ENCODE measurements around the gene TRIM5. TPM values are rescaled to one million over a fixed set of nuclear protein-coding genes. Genes with fewer than 3 reads are reported as not detected.
"Not testable (repeated sequence)": the region's sequence is repeated elsewhere in the genome, so short reads cannot be mapped to it uniquely, and the experiment has no call there.

TRIM5 gene
- total RNA-seq, 1 donor from 2014 or later = 22.1 TPM

- intact Hi-C loops (cut with micrococcal nuclease) = no loop called here
Observed at GRCh38 chr11:5690216-5690615, 5.3 kb upstream of the TRIM5 start.

DNA sequence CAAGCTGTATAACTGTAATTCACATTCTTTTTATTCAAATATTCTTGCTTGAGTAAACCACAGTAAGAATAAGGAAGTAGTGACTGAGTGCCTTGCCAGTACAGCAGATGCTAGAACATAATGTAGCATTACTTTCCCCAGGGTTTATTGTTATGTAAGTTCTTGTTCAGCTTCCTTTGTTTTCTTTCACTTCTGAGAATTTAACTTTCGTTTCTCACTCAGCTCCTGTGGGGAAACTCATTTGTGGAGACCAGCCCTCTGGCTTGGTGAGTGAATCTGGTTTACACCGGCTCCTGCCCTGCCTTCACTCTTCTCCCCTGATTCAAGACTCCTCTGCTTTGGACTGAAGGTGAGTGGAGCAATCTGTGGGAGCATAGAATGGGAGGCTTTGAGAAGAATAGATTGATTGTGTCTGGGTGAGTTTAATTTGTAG lies 4.7 kb upstream of the TRIM5 start, which contains the start of gene TRIM22:
TRIM22 (plus strand) TSS at position 240 of the 433 bp plus-strand sequence. CDS start 6,443 bp downstream, outside the sequence.
- intact Hi-C loops (cut with micrococcal nuclease) = loop anchor here (5.0 to 10.0 kb wide), 3 partner anchors 545 to 1055 kb away; partner anchors contain the start of genes CAVIN3, CNGA4 and FHIP1B

- intact Hi-C loops (cut with micrococcal nuclease) = loop anchor here (5.0 to 10.0 kb wide), 3 partner anchors 546 to 1056 kb away; partner anchors contain the start of genes CAVIN3, CNGA4 and FHIP1B
Observed at GRCh38 chr11:5688482-5688881, 3.6 kb upstream of the TRIM5 start.

GRCh38 chr11:5686426-5686825 lies 1.6 kb upstream of the TRIM5 start:
- intact Hi-C loops (cut with micrococcal nuclease) = loop anchor here (5.0 to 10.0 kb wide), 3 partner anchors 548 to 1058 kb away; partner anchors contain the start of genes CAVIN3, CNGA4 and FHIP1B

DNA sequence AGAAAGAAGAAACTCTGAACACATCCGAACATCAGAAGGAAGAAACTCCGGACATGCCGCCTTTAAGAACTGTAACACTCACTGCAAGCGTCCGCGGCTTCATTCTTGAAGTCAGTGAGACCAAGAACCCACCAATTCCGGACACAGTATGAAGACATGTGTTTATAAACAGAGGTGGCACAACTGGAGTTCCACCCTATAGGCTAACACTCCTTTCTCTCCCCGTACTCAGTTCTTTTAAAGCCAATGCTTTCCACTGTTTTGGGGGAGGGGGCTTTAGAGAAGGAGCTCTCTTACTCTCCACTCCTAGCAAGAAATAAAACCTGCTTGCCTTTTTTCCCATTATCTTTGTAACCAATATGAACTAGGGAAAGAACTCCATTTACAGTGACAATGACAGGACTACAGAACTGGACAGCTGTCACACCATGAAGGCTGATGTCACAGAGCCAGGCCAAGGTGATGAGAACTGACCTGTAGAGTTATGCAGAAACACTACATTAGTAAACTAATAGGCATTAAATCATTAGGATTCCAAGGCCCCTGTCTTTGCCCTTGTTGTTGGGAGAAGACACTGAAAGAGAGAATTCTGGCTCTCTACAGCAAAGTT lies 733 bp downstream of the TRIM5 start:
- intact Hi-C loops (cut with micrococcal nuclease) = loop anchor here (1.0 to 10.0 kb wide), 6 partner anchors 21 to 1061 kb away; partner anchors contain the start of genes CNGA4, FHIP1B and OR52N2

GRCh38 chr11:5683620-5684019 lies 1.3 kb downstream of the TRIM5 start:
- intact Hi-C loops (cut with micrococcal nuclease) = loop anchor here (1.0 to 10.0 kb wide), 6 partner anchors 21 to 1061 kb away; partner anchors contain the start of genes CNGA4, FHIP1B and OR52N2

DNA sequence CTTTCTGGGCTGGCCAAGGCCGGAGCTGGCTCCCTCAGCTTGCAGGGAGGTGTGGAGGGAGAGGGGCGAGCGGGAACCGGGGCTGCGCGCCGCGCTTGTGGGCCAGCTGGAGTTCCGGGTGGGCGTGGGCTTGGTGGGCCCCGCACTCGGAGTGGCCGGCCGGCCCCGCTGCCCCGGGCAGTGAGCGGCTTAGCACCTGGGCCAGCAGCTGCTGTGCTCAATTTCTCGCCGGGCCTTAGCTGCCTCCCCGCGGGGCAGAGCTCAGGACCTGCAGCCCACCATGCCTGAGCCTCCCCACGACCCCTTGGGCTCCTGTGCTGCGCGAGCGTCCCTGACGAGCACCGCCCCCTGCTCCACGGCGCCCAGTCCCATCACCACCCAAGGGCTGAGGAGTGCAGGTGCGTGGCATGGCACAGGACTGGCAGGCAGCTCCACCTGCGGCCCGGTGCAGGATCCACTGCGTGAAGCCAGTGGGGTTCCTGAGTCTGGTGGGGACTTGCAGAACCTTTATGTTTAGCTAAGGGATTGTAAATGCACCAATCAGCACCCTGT lies 1.9 kb downstream of the TRIM5 start:
- intact Hi-C loops (cut with micrococcal nuclease) = loop anchor here (10.0 kb wide), 2 partner anchors 552 to 1062 kb away; partner anchors contain the start of genes CNGA4 and FHIP1B

GRCh38 chr11:5679811-5680210 lies 5.1 kb downstream of the TRIM5 start:
- intact Hi-C loops (cut with micrococcal nuclease) = loop anchor here (10.0 kb wide), 2 partner anchors 555 to 1065 kb away; partner anchors contain the start of genes CNGA4 and FHIP1B

DNA sequence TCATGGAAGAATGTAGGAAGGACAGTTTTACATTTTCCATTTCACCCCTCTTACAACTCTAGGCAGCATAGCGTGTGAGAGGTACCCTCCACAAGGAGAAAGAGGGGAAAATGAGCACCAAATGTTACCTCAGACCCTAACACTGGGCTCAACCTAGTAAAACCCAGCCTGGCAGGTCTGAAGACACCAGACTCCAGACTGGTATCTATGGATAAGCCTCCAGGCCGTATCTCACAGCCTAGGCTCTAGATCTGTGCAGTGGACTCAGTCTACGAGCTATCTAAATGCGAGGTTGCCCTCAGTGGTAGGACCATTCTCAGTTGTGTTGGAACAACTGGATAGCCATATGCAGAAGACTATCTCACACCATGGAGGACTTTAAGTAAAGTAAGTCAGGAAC lies 10.5 kb downstream of the TRIM5 start:
- intact Hi-C loops (cut with micrococcal nuclease) = no loop called here

- intact Hi-C loops (cut with micrococcal nuclease) = no loop called here
Observed at GRCh38 chr11:5671831-5672230, 13.0 kb downstream of the TRIM5 start.

DNA sequence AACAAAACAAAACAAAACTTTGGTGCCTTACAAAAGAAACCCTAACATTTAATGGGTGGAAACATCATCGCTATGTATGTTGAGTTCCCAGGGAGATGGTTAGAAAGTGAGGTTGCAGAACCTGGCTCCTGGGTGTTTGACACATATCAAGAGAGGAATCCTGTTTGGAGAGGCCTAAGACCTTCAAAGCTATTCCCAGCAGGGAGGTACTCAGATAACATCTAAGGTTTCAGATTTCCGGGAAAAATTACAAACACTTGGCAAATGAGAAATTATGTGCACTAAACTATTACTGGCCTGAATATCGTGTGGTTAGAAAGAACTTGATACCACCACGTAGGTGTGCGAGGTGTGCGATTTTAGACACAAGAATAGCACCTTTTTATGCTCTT lies 18.5 kb downstream of the TRIM5 start:
- intact Hi-C loops (cut with micrococcal nuclease) = no loop called here

DNA sequence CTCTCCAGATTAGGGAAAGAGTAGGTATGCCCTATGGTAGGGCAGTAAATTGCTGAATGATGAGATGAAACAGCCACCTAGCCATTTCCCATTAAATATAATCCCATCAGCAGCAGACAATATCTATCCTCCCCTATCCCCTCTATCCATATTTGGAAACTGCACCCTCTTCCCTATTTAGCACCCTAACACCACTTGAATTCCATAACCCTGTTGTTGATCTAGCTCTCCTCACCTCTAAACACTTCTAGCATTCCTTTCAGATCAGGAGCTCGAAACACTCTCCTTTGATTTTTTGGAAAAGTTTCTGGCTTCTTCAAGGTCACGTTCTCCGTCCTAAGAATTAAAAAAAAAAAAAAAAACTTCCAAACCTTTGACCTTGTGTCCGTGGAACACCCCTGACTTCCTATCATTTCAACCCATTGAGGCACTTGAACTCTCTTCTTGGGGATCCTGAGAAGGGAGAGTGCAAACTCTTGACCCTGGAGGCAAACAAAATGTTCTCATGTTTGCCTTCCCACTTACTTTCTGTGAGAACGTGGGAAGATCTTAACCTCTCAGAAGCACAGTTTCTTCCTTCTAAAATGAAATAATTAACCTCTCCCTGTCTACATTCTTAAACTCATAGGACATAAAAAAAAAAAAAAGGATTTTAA lies 19.0 kb downstream of the TRIM5 start:
- intact Hi-C loops (cut with micrococcal nuclease) = no loop called here

GRCh38 chr11:5665051-5665570 lies 19.8 kb downstream of the TRIM5 start:
- intact Hi-C loops (cut with micrococcal nuclease) = no loop called here

DNA sequence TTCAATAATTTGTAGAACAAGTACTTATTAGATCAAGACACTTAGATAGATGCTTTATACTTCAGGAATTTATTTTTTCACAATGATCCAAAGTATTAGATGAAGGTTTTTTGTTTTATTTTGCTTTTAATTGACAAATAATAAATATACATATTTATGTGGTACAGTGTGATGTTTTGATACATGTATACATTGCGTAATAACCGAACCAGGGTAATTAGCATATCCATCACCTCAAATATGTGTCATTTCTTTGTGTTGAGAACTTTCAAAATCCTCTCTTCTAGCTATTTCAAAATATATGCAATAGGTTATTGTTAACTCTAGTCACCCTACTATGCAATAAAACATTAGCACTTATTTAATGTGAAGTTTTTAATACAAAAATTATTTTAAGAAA lies 21.4 kb downstream of the TRIM5 start:
- intact Hi-C loops (cut with micrococcal nuclease) = no loop called here

DNA sequence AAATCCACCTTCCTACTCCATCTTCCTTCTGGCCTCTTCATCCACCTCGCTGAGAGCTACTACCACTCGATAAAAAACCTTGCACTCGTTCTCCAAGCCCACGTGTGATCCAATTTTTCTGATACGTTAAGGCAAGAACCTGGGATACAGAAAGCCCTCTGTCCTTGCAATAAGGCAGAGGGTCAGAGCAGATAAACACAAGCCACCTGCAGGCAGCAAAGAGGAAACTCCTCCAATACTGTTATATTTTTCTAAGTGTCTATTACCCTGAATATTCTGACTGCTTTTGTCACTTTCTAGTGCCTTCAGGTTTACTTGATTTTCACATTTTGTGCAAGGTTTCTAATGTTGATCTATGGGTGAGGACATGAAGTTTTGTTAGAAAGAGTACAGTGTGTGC lies 26.6 kb downstream of the TRIM5 start:
- intact Hi-C loops (cut with micrococcal nuclease) = no loop called here

DNA sequence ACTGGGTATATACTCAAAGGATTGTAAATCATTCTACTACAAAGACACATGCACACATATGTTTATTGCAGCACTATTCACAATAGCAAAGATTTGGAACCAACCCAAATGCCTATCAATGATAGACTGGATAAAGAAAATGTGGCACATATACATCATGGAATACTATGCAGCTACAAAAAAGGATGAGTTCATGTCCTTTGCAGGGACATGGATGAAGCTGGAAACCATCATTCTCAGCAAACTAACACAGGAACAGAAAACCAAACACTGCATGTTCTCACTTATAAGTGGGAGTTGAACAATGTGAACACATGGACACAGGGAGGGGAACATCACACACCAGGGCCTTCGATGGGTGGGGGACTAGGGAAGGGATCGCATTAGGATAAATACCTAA lies 27.9 kb downstream of the TRIM5 start:
- intact Hi-C loops (cut with micrococcal nuclease) = not testable (repeated sequence)

GRCh38 chr11:5655474-5655873 lies 29.4 kb downstream of the TRIM5 start:
- intact Hi-C loops (cut with micrococcal nuclease) = no loop called here

DNA sequence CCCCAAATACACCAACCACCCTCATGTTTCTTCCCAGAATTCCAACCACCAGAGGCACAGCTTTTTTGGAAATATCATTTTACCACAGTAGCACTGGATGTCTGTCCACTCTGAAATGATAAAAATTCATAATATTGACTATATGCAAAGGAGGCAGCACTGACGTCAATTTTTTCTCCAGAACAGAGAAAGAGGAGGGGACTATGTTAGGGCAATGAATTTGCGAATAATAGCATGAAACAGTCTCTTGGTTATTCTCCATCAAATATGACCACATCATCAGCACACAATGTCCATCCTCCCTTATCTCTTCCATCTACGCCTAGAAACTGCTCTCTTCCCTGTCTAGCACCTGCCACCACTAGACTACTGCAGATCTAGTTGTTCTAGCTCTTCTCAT lies 38.7 kb downstream of the TRIM5 start:
- intact Hi-C loops (cut with micrococcal nuclease) = no loop called here

- intact Hi-C loops (cut with micrococcal nuclease) = no loop called here
Observed at GRCh38 chr11:5643585-5643984, 41.3 kb downstream of the TRIM5 start.

GRCh38 chr11:5639953-5640352 lies 44.9 kb downstream of the TRIM5 start:
- intact Hi-C loops (cut with micrococcal nuclease) = no loop called here

DNA sequence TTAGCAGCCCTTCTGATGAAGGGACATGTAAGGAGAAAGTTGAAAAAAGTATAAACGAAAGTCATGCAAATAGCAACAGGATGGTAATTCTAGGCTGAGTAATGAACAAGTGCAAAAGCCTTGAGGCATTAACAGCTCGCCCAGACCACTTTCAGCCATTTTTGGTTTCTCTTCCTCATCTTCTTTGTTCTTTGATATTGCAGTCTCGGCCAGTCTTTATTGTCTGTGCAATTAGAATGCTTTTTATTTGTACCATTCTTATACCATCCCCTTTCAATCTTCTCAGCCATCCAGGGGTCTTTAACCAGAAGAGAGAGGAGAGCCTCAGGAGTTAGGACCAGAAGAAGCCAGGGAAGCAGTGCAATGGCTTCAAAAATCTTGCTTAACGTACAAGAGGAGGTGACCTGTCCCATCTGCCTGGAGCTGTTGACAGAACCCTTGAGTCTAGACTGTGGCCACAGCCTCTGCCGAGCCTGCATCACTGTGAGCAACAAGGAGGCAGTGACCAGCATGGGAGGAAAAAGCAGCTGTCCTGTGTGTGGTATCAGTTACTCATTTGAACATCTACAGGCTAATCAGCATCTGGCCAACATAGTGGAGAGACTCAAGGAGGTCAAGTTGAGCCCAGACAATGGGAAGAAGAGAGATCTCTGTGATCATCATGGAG lies 52.8 kb downstream of the TRIM5 start:
- intact Hi-C loops (cut with micrococcal nuclease) = no loop called here
